GM21723 (cell line): ENCODE results near the gene FEM1B.

Experiments
- ATAC-seq: cut with Tn5 transposase; IDR thresholded peaks from one replicate; pipeline ENCODE4 v1.9.1; 2021; ENCODE audit warnings: mild to moderate bottlenecking, moderate library complexity; ENCODE audit not compliant: unreplicated experiment

Gene FEM1B

GRCh38 chr15:68258692-68259091, 18.9 kb upstream of the FEM1B start:
- no peak for ATAC-seq

- ATAC-seq = no peak
Observed at GRCh38 chr15:68259883-68260282, 17.7 kb upstream of the FEM1B start.

DNA sequence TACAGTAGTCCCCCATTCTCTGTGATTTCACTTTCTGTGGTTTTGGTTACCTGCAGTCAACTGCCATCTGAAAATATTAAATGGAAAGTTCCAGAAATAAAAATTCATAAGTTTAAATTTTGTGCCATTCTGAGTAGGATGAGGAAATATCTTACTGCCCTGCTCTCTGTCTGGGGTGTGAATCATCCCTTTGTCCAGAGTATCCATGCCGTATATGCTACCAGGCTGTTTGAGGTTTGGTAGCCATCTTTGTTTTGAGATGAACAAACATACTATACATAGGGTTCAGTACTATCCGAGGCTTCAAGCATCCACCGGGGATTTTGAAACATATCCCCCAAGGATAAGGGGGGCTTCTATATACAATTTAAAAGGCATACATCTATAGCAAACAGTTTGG, 16.3 kb upstream of the FEM1B start:
- ATAC-seq = no peak

GRCh38 chr15:68261980-68262379, 15.6 kb upstream of the FEM1B start:
- ATAC-seq = no peak

DNA sequence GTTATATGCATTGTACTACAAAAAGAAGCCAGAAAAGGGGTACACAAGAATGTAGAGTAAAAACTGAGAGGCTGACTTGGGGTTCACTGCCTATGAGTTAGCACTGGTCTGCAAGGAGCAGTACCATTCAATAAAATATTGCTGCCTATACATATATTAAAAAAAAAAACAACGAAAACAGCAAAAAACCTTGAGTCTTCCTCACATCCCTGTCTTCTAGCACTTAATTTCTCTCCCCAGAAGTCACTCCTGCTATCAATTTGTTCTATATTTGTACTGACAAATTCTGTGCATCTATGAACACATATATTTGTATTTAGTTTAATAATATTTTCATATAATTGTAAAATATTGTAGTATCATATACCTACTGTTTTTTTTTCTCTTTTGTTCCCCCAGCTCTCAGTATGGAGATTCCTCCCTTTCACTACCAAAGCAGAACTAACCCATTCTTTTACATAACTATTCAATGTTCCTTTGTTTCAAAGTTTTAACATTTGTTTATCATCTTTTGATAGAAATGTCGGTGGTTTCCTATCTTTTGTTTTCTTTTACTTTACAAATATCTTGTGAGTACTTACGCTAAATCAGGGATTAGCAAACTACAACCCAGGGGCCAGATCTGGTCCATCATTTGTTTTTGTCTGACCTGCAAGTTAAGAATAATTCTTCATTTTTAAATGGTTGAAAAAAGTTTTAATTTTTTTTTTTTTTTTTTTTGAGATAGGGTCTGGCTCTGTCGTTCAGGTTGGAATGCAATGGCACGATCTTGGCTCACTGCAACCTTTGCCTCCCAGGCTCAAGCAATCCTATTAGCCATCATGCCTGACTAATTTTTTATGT, 14.8 kb upstream of the FEM1B start:
- ATAC-seq = no peak

GRCh38 chr15:68264282-68264681, 13.3 kb upstream of the FEM1B start:
- ATAC-seq = no peak

GRCh38 chr15:68265081-68265480, 12.5 kb upstream of the FEM1B start:
- no peak for ATAC-seq

- ATAC-seq = no peak
Observed at GRCh38 chr15:68265674-68266073, 11.9 kb upstream of the FEM1B start.

GRCh38 chr15:68268405-68268804, 9.1 kb upstream of the FEM1B start:
- ATAC-seq = no peak

DNA sequence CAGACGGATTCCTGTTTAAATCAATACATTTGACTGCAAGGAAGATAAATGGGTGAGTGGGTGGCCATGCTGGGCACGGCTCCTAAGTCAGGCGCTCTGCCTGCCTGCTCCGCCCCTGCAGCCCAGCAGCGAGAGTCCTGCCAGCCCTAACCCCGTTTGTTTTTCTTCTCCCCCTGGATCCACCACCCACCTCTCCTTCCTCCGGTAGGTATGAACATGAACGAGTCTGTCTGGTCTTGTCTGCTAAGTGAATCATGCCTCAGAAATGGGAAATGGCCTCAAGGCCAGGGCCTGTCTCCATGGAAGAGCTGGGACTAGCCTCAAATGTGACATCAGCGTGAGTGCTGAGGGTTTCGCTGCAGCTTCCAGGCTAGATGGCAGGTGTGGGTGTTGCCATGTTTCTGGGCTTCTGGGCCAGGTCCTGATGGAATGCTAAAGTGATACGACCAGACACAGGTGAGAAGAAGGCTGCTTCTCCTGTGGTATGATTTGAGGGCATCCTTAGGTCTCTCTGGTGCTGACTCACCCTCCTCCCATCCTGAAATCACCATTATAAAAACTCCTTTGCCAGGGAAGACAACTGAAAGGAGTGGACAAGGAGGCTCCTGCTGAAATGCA, 5.6 kb upstream of the FEM1B start:
- ATAC-seq = no peak

GRCh38 chr15:68272721-68273271, 4.7 kb upstream of the FEM1B start:
- ATAC-seq = no peak

GRCh38 chr15:68274201-68274848, 3.2 kb upstream of the FEM1B start:
- no peak for ATAC-seq

DNA sequence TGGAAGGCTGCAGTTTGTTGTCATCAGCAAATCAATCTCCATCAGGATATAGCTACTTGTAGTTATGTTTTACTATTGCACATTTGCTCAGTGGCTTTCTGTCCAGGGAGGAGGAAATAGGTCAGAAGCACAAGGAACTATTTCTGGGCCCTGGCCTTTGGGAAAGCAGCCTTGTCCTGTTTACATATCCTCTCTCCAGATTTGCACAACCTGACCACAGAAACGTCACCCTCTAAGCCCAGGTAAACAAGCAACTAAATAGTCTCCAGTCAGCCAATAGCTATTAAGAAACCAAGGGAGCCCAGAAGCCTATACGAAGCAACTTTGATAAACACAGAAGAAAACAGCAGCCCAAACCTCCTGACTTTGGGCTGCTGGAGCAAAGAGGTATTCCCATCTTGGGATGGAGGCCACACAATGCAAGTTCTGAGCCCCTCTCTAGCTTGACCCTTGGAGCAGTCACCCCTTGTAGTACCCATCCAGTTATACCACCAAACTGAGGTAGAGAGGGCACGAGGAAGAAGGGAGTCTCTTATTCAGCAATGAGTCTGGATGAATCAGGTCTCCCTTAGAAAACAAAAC, 2.3 kb upstream of the FEM1B start:
- no peak for ATAC-seq

- no peak for ATAC-seq
Observed at GRCh38 chr15:68276668-68277067, 877 bp upstream of the FEM1B start.

DNA sequence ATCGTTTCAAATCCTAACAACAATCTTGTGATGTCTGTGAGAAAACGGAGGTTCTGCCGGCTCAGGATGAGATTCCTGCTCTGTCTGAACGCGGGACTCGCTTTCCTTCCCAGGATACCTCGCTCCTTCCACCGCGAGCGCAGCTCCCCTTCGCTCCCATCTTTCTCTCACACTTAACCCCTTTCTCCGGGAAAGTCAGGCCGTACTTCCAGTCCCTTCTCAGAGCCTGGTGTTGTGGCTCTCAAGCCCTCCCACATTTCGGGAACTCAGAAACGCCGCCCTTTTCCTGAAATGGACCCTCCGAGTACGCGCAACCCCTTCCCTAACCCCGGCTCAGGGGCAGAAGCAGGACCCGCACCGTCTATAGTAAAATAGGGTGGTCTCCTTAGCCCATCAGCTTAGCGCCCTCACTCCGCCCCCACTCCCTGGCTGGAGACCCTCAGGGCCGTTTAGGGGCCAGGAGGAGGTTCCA, 378 bp upstream of the FEM1B start:
- peak; percentile 19 for ATAC-seq

GRCh38 chr15:68278345-68278594, 725 bp downstream of the FEM1B start:
- ATAC-seq = peak; percentile 47

DNA sequence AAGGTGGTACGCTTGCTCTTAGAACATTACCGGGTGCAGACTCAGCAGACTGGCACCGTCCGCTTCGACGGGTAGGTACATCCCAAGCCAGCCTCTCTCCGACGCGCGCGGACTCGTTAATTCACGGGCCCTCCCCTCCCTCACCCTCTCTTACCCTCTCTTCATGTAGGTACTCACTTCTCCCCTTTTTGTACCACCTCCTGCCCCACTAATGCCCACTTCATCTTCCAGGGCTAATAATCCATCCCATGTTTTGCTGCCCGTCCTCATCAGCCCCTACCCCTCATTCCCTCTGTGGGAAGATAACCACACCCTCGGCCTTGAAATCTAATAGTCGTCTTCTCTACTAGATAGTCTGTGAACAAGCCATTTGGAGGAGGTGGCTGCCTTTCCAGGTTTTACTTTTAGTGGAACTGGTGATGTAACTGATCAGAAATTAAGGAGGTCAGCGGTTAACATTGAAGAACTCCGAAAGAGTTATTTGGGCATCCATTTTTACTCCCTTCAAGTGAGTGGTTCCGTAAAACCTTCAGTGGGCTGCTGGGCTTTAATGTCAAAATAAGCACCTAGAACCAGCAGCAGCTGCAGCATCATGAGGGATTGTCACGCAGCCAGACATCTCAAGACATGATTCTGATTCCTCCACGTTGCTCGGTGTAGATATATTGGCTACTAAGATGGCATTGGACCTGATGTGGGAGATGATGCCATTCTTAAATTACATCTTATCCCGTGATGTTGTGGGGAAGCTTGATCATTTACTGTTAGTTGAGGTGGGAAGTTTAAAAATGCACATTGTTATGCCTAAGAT, 1.3 kb downstream of the FEM1B start:
- ATAC-seq = no peak

DNA sequence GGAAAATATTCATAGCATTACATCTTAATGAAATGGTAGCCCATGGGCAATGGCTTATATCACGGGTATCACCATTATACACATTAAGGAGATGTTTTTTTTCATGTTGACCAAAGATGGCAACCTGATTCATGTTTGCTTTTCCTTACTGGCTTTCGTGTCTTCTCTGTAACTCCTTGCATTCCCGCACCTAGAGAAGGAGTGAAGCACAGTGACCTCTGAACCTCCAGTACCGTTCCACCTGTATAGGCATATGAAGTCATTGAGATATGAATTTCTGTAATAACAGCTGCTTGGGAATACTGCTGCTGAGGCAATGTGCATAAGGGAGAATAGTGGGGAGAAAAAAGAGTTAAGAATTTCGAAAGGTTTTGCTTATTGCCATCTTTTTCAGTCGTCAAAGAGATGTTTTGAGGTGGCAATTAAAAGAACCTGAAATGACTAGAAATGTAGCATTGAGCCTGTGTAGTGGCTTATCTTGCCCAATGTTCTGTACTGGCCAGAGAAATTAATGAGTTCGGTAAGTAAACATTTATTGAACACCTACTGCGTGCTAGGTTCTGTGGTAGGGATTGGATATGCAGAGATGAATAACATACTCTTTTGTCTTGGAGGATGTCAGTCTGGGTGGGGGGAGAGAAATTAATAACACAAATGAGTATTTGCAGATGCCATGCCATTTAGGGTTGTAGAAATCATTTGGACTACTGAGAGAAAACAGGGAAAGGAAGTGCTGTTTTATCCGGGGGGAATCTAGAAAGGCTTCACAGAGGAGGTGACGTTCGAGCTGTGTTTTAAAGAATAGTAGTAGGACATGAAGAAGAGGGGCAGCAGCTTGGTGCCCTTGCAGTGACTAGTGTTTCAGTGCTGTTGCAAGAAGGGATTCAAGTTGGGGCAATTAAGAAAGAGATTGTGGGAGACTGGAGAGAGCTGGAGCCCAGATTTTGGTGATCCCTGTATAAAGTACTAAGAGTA, 2.5 kb downstream of the FEM1B start:
- ATAC-seq = no peak

DNA sequence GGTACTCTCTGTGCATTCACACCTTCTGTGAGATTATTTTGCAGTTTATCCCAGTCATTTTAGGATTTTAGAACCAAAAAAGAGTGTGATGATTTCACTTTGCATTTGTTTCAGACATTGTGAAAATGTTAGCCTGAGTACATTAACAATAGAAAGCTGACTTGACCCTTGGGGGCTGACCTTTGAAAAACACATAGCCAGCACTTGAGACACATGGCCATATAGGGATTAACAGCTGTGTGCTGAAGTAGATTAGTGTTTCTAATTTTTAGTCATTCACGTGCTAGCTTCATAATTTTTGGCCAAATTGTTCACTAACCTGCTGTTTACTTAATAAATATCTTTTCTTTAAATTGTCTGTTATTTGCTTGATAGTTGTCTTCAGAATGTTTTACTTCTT, 3.5 kb downstream of the FEM1B start:
- ATAC-seq = no peak

DNA sequence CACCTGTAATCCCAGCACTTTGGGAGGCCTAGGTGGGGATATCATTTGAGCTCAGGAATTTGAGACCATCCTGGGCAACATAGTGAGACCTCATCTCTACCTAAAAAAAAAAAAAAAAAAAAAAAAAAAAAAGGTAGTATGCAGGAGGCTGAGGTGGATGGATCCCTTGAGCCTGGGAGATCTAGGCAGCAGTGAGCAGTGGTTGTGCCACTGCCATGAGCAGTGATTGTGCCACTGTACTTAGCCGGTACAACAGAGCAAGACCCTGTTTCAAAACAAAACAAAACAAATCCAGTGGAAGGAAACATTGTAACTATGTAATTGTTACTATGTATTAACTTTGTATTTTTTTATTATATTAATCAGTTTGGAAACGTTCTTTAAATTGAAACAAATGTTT, 5.9 kb downstream of the FEM1B start:
- ATAC-seq = no peak
